SHP77 (cell line): Measurements from ENCODE around the gene UPF3A.
"Not testable (repeated sequence)": the region's sequence is repeated elsewhere in the genome, so short reads cannot be mapped to it uniquely, and the experiment has no call there.

Experiments used
- DNase-seq, 2 experiments: peaks; one replicate each; lab custom pipeline; 2025; lab: John Stamatoyannopoulos, UW

UPF3A gene

GRCh38 chr13:114304346-114305034 is 23.1 kb downstream of the UPF3A start:
- DNase-seq, result no peak

GRCh38 chr13:114309086-114309485 is 27.7 kb downstream of the UPF3A start:
- no peak for DNase-seq

GRCh38 chr13:114309806-114310410 is 28.5 kb downstream of the UPF3A start:
- peak; percentile 44 to 69 for DNase-seq

- DNase-seq, result no peak
These were observed 29.6 kb downstream of the UPF3A start for GRCh38 chr13:114310956-114311355.

- DNase-seq, result no peak
These were observed 30.0 kb downstream of the UPF3A start for GRCh38 chr13:114311387-114311786.

DNA sequence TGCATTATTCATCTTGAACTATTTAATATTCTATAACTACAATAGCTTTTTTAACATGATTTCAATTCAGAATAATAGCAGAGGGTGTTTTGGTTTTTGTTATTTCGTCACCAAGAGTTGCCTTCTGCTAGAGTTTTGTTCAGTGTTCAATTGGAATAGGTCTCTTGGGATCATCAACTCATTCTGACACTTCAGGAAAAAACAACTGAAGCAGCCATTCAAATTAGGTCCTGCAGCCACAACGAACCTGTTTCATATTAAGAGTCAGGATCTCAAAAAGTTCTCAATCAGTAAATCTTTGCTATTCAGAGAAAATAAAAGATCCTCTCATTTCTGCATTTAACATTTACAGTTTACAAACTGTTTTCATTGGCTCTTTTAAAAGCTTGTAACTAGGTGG is 30.5 kb downstream of the UPF3A start:
- no peak for DNase-seq

GRCh38 chr13:114313061-114313860 is 31.9 kb downstream of the UPF3A start:
- no peak for DNase-seq

GRCh38 chr13:114314074-114314912 is 32.9 kb downstream of the UPF3A start, which contains the start of gene CHAMP1:
Gene CHAMP1 (plus strand): TSS chr13:114314503. CDS start chr13:114323843, 9,340 bp downstream.
- DNase-seq, result peak; percentile 98 to 99

DNA sequence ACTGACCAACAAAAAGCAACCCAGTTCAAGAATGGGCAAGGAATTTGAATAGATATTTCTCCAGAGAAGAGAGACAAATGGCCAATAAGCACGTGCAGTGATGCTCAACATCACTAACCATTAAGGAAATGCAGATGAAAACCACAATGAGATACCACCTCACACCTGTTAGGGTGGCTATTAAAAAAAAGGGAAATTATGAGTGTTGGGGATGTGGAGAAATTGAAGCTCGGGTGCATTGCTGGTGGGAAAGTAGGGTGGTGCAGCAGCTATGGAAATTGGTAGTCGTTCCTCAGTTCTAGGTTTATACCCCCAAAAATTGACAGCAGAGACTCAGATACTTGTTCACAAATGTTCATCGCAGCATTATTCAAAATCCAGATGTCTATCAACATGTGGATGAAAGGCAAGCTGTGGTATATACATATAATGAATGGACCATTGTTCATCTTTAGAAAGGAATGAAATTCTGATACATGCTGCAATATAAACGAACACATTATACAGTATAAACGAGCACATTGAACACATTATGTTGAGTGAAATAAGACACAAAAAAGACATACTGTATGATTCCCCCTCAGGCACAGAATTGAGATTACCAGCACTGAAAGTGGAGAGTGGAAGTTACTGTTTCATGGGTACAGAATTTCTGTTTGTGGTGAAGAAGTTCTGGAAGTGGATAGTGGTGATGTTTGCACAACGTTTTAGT is 33.8 kb downstream of the UPF3A start:
- DNase-seq, result no peak

GRCh38 chr13:114318624-114319023 is 37.2 kb downstream of the UPF3A start:
- no peak for DNase-seq

DNA sequence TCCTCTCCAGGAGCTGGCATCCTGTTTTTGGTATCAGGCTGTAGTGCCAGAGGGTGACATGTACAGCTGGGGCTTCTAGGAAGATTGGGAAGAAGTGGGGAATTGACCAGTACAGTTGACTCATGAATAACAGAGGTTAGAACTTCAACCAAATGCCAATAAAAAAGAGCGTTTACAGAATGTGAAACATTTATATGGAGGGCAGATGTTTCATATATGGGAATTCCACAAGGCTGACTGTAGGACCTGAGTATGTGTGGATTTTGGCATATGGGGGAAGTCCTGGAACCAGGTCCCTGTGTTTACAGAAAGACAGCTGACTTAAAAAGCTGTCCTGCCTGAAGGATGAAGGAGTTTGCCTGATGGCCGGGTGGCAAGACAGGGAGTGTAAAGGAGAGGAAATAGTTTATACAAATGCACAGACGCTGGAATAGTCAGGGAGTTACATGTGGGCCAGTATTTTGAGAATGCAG is 38.1 kb downstream of the UPF3A start:
- DNase-seq, result no peak

DNA sequence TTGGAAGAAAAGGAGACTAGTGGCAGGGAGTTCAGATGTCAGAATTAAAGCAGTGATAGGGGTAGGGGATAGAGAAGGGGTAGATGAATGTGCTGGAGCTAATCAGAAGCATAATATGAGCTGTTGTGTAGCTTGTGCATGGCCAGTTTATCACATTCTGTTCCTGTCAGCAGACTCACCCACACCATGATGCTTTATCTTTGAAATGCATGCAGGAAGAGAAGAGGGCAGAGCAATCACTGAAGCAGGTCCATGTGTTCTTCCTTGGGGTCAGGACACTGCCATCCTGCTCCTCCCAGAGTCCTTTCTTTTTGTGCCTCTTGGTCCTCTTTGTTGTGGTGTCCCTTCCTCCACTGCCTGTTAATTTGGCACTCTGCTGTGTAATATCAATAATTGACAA is 38.7 kb downstream of the UPF3A start:
- DNase-seq, result no peak

- DNase-seq, result no peak
These were observed 39.9 kb downstream of the UPF3A start for GRCh38 chr13:114321256-114321655.

- no peak for DNase-seq
These were observed 41.9 kb downstream of the UPF3A start for GRCh38 chr13:114323349-114323748.

GRCh38 chr13:114324334-114324733 is 42.9 kb downstream of the UPF3A start:
- no peak for DNase-seq

- DNase-seq, result no peak
These were observed 44.3 kb downstream of the UPF3A start for GRCh38 chr13:114325729-114326128.

GRCh38 chr13:114328034-114328433 is 46.6 kb downstream of the UPF3A start:
- DNase-seq, result no peak

DNA sequence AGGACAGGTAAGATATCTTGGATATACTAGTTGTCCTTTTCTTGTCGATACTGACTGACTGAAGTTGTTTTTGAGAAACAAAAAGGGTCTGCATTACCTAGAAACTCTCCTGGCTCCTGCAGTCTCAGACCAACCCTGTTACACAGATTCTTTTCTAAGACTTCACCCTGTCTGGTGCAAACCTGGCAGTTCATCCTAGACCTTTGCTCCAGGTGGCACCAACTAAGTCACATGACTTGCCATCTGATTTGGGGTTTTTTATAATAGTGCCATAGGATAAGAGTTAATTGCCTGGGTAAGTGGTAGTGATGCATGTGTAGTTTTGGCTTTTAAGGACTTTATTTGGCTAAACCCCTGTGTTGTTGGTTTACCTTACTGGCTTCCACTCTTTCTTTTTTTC is 47.2 kb downstream of the UPF3A start:
- DNase-seq, result no peak

DNA sequence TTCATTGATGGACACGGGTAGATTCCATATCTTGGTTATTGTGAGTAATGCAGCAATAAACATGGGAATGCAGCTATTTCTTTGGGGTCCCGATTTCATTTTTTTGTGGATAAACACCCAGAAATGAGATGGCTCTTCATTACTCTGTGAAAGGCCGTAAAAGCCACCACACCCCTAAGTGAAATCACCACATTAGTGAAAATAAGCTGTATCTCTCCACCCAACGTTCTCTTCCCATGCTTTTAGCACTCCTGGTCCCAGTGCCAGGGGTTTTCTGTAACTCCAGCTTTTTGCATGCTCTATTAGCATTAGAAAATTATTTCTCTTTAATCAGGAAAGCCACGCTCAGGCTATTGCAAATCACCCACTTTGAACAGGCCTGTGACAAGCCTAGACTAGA is 48.7 kb downstream of the UPF3A start:
- no peak for DNase-seq

- DNase-seq, result not testable (repeated sequence)
These were observed 52.5 kb downstream of the UPF3A start for GRCh38 chr13:114333881-114334280.
